GM18870 (cell line): ENCODE measurements around the gene SSH2.
A peak's percentile ranks its signal among the peaks of the same experiment; 100 is the strongest.
"Not testable (repeated sequence)": the region's sequence is repeated elsewhere in the genome, so short reads cannot be mapped to it uniquely, and the experiment has no call there.

Experiments
- ATAC-seq: cut with Tn5 transposase; IDR thresholded peaks from one replicate; pipeline ENCODE4 v1.9.1; 2021; ENCODE audit warnings: moderate library complexity; ENCODE audit not compliant: unreplicated experiment

Gene SSH2

DNA sequence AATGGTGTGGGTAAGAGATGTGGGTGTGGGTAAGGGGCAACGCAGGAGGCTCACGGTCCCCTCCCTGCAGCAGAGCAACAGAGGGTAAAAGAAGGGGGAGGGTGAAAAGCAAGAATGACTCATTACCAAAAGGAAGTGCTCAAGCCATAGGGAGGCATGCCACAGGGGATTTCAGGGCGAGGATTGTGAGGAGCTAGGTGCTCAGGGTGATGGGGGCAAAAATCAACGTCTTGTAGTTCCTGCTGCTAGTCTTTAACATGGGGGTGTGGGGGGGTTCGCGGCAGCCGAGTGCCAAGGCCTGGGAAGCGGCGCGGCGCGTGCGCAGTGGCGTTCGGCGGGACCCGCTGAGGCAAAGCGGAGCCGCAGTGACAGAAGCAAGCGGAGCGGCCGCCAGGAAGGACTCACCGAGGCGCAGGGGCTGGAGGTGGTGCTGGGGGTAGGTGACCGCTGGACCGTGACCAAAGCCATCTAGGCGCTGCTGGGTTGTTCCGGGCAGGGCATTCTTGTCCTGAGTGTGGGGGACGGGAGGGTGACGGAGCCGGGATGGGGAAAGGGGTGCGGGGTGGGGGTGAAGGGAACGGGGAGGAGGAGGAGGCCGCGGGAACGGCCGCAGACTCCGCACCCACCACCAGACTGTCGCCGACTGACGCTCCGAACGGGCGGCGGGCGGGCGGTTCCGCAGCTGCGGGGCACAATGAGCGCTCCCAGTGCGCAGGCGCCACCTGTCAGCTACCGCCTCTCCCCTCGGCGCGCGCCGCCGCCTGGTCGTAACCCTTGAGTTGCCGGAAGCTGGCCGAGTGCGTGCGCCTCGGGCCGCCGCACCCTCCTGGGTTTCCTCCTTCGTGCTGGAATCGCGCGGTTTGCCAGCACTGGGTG, at the start of gene SSH2:
TSS of gene SSH2 (minus strand) at position 696 of the 876 bp plus-strand sequence. CDS start at position 468, 228 bp downstream.
- ATAC-seq, result no peak

GRCh38 chr17:29977836-29978235, 47.8 kb upstream of the SSH2 start:
- ATAC-seq, result no peak

- no peak for ATAC-seq
These were observed 43.0 kb upstream of the SSH2 start for GRCh38 chr17:29973005-29973404.

- ATAC-seq, result no peak
These were observed 42.2 kb upstream of the SSH2 start for GRCh38 chr17:29972277-29972676.

DNA sequence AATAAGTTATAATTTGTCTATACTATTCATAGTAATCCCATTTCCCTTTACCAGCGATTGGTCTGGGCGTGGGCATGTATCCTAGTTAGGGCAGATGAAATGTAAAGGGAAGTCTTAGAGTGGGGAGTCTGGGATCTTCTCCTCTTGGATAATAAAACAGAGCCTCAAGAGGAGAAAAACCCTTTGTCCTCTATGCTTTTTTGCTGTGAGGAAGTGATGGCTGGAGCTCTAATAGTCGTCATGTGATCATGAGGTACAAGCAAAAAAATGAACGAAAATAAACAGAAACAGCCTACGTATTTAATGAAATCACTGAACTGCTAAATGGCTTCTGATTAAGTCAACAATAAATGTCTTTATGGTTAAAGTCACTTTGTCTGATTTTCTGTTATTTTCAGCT, 38.2 kb upstream of the SSH2 start:
- no peak for ATAC-seq

DNA sequence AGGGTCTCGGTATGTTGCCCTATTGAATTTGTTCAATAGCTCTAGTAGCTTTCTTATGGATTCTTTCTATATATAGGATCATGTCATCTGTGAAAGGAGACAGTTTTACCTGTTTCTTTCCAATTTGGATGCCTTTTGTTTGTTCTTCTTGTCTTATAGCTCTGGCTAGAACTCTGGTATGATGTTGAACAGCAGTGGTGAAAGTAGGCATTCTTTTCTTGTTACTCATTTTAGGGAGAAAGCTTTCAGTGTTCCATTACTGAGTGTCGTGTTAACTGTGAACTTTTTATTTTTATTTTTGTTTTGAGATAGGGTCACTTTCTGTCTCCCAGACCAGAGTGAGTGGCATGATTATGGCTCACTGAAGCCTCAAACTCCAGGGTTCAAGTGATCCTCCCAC, 32.6 kb upstream of the SSH2 start:
- no peak for ATAC-seq

DNA sequence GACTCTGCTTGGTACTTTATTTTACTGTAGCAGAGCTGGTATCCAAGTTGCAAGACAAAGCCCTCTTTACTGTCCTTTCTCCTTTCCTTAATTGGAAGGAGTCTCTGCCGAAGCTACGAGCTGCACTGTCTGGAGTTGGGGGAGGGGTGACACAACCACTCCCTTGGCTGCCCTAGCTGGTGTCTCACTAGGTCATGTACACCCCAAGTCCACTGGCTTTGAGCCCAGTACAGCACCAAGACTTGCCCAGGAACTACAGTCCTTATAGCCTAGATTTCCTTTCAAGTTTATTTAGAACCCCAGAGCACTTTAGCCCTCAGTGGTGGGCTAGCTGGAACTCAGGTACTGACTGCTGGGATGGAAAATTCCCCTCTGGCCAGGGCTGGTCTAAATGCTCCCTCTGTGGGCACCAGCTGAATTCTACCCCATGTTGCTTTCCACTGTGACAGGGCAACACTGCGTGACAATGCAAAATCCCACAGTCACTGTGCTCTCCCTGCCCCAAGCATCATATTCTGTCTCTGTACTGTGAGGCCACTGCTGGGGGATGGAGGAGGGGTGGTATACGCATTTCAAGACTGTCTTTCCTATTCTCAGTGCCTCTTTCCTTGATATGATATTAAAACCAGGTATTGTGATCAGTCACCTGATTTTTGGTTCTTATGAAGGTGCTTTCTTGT, 29.8 kb upstream of the SSH2 start:
- no peak for ATAC-seq

DNA sequence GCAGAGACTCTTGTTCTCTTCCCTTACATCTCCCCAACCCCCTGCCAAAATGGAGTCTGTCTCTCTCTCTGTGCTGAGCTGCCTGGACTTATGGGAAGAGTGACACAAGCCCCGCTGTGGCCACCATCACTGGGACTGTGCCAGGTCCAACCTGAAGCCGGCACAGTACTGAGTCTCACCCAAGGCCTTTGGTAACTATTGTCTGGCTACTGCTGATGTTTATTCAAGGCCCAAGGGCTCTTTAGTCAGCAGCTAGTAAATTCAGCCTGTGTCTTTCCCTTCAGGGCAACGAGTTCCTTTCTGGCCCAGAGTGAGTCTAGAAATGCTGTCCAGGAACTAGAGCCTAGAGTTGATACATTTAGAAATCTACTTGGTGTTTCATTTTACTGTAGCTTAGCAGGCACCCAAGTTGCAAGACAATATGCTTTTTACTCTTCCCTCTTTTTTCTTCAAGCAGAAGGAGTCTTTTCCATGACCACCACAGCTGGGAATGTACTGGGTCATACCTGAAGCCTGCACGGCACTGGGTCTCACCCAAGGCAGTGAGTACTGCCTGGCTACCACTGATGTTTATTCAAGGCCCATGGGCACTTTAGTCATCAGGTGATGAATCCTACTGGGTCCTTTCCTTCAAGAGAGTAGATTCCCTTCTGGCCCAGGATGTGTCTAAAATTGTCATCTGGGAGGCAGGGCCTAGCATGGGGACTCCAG, 29.1 kb upstream of the SSH2 start:
- no peak for ATAC-seq

- not testable (repeated sequence) for ATAC-seq
These were observed 27.5 kb upstream of the SSH2 start for GRCh38 chr17:29957488-29957887.

- no peak for ATAC-seq
These were observed 26.2 kb upstream of the SSH2 start for GRCh38 chr17:29956225-29956624.

GRCh38 chr17:29954405-29954804, 24.4 kb upstream of the SSH2 start:
- ATAC-seq, result no peak

DNA sequence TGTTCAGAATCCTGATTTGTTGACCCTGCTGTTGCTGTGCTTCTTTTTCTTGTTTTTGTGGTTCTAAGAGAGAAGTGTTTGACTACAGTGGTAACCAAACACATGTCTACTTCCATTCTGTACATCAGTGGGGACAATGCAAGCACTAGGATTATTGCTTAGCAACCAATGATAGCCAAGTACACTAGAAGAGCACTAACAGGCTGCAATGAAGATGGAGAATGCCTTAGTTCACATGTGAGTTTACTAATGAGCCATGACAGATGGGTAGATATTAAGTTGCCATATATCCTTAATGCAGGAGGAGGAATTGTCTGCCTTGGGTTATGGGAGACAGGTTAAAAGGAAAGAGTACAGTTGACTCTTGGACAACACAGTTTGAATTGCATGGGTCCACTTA, 19.7 kb upstream of the SSH2 start:
- ATAC-seq, result no peak

GRCh38 chr17:29948448-29949215, 18.6 kb upstream of the SSH2 start:
- ATAC-seq, result no peak

GRCh38 chr17:29945281-29945680, 15.3 kb upstream of the SSH2 start:
- ATAC-seq, result no peak

DNA sequence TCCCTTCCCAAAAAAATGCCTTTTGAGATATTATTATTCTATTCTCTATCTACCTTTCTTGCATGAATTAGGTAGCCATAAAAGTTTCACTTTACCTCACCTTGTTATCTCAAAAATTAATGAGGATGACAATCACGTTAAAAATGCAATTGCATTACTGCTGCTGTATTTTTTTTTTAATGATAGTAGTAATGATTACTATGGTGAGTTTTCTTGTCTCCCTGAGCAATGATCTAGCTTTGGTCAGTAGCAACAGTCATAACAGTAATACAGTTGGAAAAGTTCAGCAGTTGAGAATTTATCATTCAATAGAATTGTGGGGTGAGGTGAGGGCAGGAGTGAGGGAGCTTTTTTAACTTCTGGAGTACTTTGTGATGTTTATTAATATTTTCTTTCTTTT, 11.3 kb upstream of the SSH2 start, which contains the start of gene EFCAB5:
TSS of gene EFCAB5 (plus strand) at position 301 of the 400 bp plus-strand sequence. CDS start 163 bp downstream, outside the sequence.
- ATAC-seq, result no peak

- no peak for ATAC-seq
These were observed 6.7 kb upstream of the SSH2 start for GRCh38 chr17:29936724-29937123.

DNA sequence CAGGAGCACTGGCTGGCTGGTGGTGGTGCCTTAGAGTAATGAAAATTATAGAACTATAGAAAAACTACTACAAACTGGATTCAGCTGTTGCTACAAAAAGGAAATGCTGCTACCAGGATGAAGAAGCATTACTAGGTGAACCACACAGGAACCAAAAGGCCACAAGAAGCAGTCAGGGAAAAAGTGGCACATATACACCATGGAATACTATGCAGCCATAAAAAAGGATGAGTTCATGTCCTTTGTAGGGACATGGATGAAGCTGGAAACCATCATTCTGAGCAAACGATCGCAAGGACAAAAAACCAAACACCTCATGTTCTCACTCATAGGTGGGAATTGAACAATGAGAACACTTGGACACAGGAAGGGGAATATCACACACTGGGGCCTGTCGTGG, 5.9 kb upstream of the SSH2 start:
- not testable (repeated sequence) for ATAC-seq

DNA sequence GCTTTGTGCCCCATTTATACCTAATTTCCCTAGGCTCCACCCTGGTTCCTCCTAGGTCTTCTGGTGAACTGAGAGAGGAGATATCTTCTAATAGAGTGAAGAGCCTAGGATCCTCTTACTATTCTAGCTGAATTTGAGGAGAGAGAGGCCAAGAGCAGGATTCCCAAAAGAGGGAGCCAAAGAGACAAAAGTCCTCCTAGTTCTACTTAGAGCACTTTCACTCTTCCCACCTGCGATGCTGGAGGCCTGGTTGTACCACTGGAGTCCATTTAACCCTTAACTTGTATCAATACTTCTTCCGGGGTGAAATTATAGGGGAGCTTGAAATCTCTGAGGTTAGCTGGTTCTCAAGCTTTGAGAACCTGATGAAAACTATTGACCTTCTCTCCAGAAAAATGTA, 3.4 kb upstream of the SSH2 start:
- ATAC-seq, result no peak

DNA sequence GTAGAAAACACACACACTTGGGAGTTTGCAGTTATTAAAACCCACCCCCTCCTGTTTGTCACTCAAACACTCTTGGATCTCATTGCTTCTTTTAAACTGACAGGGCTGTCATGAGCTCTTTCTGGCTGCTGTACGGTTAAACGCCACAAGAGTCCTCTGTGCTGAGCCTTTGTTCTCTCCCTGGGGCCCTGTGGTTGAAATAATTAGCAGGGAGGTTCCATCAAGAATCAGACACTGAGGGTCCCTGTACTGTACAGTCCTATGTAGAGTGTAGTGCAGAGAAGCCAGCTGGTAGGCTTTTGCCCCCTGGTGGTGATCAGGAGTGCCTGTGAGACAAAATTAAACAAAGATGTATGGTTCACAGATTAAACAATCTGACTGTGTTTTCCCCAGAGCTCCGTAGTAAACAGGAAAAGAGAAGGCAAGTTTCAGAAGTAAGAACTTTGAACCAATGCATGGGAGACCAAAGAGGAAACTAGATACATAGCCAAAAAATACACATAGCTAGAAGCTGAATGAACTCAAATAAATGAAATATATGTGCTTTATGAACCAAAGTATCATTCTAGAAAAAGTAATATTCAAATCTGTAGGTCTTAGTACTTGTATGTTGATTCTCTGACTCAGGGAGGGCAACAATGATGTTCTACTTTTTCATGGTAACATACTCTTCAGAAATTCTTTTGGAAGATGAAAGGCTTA, 1.4 kb upstream of the SSH2 start:
- peak; percentile 56 for ATAC-seq

DNA sequence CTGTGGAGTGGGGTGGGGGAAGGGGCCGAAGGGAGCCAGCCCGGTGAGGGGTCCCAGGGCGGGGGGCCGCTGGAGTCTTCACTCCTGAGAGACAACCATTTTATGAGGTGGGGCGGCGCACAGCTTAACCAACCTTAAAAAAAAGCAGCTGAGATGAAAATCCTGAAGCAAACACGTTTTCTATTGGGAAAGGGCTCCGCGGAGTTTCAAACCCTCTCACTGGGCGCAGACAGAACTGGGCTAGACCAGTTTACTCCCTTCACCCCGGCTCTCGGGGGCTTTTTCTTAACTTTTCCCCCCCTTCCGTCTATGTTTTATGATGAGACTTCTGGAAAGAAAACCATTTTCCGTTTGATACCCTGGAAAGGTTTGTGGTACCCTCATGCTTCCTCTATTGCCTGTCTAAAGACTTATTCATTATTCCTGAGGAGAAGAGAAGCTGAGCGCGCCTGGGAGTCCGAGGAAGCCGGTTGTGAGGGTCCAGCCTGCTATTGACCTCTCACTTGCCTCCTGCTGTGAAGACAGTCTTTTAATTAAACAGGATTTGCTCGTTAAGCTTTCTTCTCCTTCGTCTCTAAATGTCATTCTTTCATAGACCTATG, 482 bp upstream of the SSH2 start:
- no peak for ATAC-seq
